Hematopoietic multipotent progenitor cell treated with erythropoietin and hydrocortisone succinate and interleukin-3 and kit ligand, for 6 days (in vitro differentiated cells): ENCODE measurements around the gene SELPLG.
"Not testable (repeated sequence)": the region's sequence is repeated elsewhere in the genome, so short reads cannot be mapped to it uniquely, and the experiment has no call there.

Source experiments
- DNase-seq: peaks from one replicate; pipeline ENCODE4 v3.0.0-alpha.2; 2015

The SELPLG gene

DNA sequence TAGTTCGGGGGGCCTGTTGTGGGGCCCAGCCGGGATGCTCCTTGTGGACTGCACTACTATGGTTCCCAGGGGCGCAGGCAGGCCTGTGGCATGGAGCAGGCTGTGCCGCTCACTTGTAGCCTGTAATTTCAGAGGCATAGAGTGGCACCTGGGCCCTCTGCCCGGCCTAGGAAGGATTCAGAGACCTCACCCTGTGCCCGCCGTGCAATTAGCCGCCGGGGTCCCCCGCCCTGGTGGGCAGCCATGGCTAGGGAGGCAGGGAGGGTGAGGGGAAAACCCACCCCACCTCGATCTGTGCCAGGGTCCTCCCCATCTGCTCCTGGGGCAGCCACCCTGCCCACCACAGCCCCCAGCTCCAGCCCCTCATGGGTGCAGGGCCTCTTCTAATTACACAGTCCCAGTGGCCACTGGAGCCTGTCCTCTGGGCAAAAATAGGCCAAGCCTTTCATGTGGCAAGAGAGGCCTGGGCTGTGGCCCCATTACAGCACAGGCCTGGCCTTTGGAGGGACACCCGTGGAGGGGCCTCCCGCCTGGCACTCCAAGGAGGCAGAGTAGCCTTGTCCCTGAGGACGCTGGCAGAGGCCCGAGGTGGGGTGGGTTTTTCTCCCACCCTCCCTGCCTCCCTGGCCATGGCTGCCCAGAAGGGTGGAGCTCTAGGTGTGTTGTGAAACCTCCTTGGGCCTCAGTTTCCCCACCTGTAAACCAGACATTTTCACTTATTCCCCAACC is 30.6 kb downstream of the SELPLG start:
- no peak for DNase-seq

- no peak for DNase-seq
Observed at GRCh38 chr12:108602209-108602705, 31.4 kb downstream of the SELPLG start.

DNA sequence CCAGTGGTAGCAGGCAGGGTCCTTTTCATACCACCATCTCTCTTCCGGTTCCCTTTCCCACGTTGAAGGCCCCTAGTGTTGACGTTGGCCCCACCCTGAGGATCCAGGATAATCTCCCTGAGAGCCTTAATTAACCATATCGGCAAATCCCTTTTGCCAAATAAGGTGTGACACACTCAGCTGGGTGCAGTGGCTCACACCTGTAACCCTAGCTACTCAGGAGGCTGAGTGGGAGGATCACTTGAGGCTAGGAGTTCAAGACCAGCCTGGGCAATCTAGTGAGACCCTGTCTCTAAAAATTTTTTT is 33.0 kb downstream of the SELPLG start:
- DNase-seq: no peak

- no peak for DNase-seq
Observed at GRCh38 chr12:108599948-108600701, 33.6 kb downstream of the SELPLG start.

GRCh38 chr12:108599541-108599940 is 34.2 kb downstream of the SELPLG start:
- no peak for DNase-seq

GRCh38 chr12:108598553-108599250 is 35.0 kb downstream of the SELPLG start:
- DNase-seq: no peak

GRCh38 chr12:108597559-108598471 is 35.9 kb downstream of the SELPLG start, which contains the start of gene TMEM119:
Gene TMEM119, minus strand, starts transcription at chr12:108598084. Its CDS starts 5,701 bp downstream, at chr12:108592383.
- DNase-seq: no peak

GRCh38 chr12:108596854-108597558 is 36.7 kb downstream of the SELPLG start:
- DNase-seq: no peak

DNA sequence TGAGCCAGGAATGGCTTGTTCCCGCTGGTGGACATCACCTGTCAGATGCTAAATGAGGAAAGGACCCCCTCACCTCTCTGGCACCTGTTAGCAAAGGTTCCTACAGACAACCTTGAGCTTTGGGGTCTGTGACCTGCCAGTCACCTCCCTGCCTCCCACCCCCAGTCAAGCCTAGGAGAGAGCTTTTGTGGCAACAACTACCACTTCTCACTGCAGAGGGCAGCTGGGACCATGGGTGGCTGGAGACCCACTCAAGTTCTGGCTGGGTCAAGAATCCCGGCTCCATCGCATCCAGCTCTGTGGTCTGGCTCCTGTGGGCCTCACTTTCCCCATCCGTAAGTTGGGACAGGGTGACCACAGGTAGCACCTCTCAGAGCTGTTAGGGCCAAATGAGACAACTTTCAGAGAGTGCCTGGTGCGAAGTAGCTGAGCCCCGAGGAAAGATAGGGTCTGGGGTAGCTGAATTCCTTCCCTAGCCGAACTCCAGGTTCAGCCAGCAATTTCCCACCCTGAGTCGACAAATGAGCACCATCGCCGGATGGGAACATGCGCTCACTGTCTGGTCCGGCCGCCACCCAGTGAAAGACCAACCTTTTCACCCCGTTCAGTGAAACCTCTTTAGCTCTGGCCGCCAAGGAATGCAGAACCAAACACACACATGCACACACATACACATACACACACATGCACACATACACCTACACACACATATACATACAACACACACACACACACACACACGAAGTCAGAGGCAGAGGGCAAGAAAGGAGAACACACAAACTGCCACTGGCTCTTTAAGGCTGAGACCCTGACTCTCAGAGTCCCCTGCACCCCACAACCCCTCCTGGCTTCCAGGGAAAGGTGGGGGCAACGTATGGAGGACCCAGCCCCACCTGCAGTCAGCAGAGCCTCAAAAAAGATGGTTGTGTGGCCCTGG is 37.7 kb downstream of the SELPLG start:
- no peak for DNase-seq

GRCh38 chr12:108594960-108595710 is 38.6 kb downstream of the SELPLG start:
- DNase-seq: no peak

GRCh38 chr12:108594323-108594903 is 39.3 kb downstream of the SELPLG start:
- no peak for DNase-seq

DNA sequence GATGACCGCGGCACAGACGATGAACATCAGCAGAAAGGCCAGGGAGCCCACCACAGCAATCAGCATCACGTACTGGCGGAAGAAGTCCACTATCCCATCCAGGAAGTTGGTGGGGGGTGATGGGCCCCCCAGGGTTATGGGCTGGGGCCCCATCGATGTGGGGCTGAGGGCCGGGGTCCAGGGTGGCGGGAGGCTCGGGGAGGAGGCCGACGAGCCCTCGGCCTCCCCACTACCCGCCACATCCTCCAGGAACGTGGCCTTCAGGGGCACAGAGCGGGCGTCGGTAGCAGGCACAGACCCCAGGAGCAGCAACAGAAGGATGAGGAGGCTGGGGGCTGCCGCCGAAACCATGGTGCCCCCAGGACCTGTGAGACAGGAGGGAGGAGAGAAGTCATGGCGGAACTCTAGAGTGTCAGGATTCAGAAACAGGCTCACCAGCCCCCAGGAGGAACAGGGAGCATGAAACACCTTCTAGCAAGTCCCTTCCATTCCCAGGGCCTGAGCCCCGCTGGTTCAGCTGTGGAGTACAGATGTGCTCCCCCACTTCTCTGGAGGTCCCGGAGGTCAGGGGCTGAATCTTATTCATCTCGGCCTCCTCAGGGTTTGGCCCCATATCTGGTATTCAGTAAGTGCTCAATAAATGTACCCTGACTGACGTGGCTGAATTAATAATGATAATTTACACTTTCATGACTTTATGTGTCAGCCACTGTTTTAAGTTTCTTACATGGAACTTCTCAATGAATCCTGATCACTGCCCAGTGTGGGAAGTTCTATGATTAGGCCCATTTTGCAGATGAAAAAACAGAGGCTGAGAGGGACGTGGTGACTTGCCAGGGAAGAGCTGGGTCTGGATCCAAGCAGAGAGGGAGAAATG is 41.4 kb downstream of the SELPLG start:
- no peak for DNase-seq

- DNase-seq: no peak
Observed at GRCh38 chr12:108591267-108591980, 42.3 kb downstream of the SELPLG start.

DNA sequence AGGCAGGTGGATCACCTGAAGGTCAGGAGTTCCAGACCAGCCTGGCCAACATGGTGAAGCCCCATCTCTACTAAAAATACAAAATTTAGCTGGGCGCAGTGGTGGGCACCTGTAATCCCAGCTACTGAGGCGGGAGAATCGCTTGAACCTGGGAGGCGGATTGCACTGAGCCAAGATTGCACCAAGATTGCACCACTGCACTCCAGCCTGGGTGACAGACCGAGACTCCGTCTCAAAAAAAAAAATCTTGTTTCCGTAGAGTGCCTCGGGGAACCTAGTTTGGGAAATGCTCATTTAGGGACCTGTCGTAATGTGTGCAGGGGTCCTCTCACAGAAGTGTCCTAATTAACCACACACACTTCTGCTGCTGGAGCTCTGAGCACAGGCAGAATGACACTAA is 43.2 kb downstream of the SELPLG start:
- DNase-seq: not testable (repeated sequence)

- no peak for DNase-seq
Observed at GRCh38 chr12:108589840-108590229, 43.9 kb downstream of the SELPLG start.

DNA sequence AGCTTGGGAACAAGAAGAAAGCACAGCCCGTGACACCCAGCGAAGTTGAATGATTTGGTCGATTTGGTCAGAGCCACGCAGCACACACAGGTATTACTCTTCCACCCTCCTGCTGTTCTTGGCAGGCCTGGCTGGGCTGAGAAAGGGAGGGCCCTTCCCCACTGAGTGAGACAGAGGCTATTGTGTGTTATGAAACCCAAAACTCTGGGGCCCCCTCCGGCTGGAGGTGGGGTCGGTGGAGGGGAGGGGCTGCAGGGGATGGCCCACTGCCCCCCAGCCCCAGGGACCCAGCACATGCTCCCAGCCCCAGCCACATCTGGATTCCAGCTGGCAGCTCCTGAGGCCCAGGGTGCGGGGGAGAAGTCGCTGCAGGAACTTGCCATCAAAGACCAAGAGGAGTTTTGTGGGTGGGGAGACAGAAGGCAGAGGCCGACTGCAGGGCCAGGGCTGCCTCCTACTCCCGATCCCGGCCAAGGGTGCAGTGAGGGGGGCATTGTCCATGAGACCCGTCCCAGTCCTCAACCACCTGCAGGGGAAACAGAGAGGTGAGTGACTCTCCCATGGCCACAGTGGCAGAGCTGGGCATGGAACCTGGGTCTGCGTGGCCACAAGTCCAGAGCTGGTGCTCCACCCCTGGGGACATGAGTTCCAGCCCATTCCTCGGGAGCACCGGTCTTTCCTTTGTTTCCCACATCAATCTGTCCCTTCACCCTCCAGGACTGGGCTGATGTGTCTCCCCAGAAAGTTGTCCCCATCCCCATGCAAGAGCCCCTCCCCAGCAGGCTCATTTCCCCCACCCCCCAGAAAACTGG is 44.5 kb downstream of the SELPLG start:
- no peak for DNase-seq

DNA sequence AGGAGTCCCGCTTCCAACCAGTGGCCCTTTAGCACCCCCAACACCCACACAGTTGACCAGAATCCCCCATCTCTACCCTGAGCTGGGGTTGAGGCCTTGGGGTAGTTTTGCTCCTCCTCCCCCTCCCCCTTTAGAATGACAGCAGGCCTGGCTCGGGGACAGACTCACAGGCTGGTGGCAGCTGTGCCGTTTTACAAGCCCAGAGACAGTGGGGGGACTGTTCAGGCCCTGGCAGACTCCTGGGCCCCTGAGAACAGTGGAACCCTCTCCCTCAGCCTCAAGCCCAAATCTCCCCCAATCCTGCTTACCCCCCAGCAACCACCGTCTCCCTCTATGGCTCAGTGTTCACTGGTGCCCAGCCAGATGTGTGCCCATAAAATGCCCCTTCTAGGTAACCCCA is 45.9 kb downstream of the SELPLG start:
- DNase-seq: no peak
